Stomach smooth muscle (tissue), 2 donors: ENCODE results near the gene SAYSD1.
"Not testable (repeated sequence)": the region's sequence is repeated elsewhere in the genome, so short reads cannot be mapped to it uniquely, and the experiment has no call there.

Experiments used
- H3K27ac ChIP-seq: one replicate; pipeline ENCODE4 v1.7.0; 2013; ENCODE audit warnings: mild to moderate bottlenecking, low read length, inconsistent platforms
- H3K27me3 ChIP-seq, 2 donors: one replicate each; pipeline ENCODE4 v1.7.0; 2013; ENCODE audit warnings: low read length in 2 of 2; ENCODE audit not compliant: insufficient read depth in 2 of 2, control insufficient read depth in 1 of 2
- H3K36me3 ChIP-seq, 2 donors: one replicate each; pipeline ENCODE4 v1.7.0; 2013; ENCODE audit warnings: low read length in 2 of 2; ENCODE audit not compliant: control insufficient read depth in 2 of 2, insufficient read depth in 2 of 2
- H3K4me1 ChIP-seq: one replicate; pipeline ENCODE4 v1.7.0; 2013; ENCODE audit warnings: low read length; ENCODE audit not compliant: control insufficient read depth, insufficient read depth
- H3K4me3 ChIP-seq, 2 donors: one replicate each; pipeline ENCODE4 v1.7.0; 2013; ENCODE audit warnings: low read length in 2 of 2
- H3K9ac ChIP-seq, 2 donors: one replicate each; pipeline ENCODE4 v1.7.0; 2013; ENCODE audit warnings: low read length in 2 of 2, mild to moderate bottlenecking in 1 of 2
- H3K9me3 ChIP-seq, 2 donors: one replicate each; pipeline ENCODE4 v1.7.0; 2013; ENCODE audit warnings: low read length in 2 of 2; ENCODE audit not compliant: control insufficient read depth in 2 of 2
- donor health status: healthy.
- donor health status: Pancreatic carcinoma.

Gene SAYSD1

DNA sequence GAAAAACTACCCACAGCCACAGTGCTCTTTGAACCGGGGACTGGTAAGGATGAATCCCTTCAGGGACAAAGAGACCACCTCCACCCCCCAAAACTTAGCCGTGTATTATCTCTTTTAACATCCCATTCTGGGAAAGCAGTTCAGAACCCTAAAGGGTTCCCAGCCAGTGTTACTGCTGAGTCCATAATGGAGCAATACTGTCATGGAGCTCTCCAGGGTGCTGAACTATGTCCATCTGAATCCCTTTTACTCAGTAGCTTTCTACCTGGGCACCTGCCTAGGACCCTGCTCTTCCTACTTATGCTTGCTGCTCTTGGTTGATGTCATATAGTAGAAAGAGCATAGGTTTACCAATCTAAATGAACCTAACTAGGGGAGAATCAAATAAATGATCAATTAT, 22.3 kb upstream of the SAYSD1 start:
- H3K9me3 ChIP-seq: peaks cover 5 to 10% of the 10 kb centered on the region in 2 donors

DNA sequence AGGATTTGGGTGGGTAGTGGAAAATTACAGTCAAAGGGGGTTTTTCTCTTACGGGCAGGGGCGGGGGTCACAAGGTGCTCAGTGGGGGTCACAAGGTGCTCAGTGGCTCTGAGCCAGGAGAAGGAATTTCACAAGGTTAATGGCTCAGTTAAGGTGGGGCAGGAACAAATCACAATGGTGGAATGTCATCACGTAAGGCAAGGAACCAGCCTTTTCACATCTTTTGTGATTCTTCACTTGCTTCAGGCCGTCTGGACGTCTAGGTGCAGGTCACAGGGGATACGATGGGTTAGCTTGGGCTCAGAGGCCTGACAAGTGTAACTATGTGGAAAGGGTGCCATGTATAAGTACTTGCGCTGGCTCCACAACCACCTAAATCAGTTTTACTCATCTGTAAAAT, 21.2 kb upstream of the SAYSD1 start:
- not testable (repeated sequence) for H3K4me1 ChIP-seq, H3K9me3 ChIP-seq, H3K27ac ChIP-seq, H3K36me3 ChIP-seq, H3K9ac ChIP-seq, H3K27me3 ChIP-seq, H3K4me3 ChIP-seq

More for the DNA sequence above, 22.3 kb upstream of the SAYSD1 start:
- Histone ChIP-seq H3K9ac (no peak overlapping the region), H3K36me3 (no peaks in the 10 kb centered on the region), H3K4me3 (no peak overlapping the region), H3K27me3 (peaks cover 0 to 6% of the 10 kb centered on the region in 2 donors), H3K4me1 (no peaks in the 10 kb centered on the region), H3K27ac (no peak overlapping the region)

DNA sequence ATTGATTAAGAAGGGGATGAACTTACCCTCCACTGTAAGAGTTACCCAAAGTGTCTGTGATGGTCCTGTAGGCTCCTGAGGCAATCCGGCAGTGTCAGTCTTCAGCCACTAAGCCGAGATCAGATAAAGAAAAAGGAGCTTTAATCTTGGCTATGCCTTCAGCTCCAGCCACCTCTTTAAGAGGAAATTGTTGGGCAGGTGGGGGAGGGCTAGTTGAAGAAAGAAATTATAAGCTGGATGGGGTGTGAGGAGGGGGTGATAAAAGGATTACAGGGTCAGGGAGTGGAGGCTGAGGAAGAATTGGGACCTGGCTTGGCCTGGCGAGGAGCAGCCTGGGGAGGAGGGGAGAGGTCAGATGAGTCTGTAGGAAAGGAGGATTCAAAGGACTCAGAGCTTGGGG, 19.8 kb upstream of the SAYSD1 start:
- H3K4me3 ChIP-seq, H3K27me3 ChIP-seq, H3K36me3 ChIP-seq, H3K9ac ChIP-seq, H3K27ac ChIP-seq, H3K9me3 ChIP-seq, H3K4me1 ChIP-seq: not testable (repeated sequence)

DNA sequence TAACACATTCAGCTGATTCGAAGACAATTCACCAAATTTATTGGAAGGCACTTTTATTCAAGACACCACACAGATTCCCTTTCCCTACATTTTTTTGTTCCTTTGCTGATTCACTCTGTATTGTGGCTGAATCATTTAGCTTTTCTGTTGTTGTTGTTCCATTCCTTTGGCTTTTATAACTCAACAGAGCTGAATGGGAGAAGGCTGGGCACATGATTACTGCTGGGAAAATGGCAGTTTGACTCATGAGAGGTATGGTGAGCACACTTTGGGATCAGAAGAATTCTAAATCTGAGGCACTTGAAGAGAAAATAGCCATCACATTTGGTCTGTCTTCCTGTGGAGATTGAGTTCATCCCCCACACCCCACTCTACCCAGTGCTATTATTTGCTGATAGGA, 15.7 kb upstream of the SAYSD1 start:
- H3K9ac ChIP-seq: no peak overlapping the region
- no peaks in the 10 kb centered on the region for H3K4me1 ChIP-seq

DNA sequence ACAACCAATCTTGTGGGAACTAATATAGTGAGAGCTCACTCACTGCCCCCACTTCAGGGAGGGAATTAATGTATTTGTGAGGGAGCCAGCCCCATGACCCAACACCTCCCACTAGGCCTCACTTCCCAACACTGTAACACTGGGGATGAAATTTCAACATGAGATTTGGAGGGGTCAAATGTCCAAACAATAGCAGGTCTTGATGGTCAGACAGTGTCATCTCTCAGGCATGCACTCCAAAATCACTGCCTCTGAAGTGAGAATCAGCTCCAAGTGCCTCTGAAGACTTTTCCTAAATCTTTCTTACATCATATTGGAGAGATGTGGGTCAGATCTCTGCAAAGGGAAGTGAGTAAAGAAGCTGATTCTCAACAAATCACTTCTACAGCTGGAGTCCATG, 13.8 kb upstream of the SAYSD1 start:
- no peaks in the 10 kb centered on the region for H3K9me3 ChIP-seq
- no peaks in the 10 kb centered on the region for H3K4me1 ChIP-seq

More for the DNA sequence above, 15.7 kb upstream of the SAYSD1 start:
- no peak overlapping the region for H3K4me3 ChIP-seq
- no peak overlapping the region for H3K27ac ChIP-seq
- no peaks in the 10 kb centered on the region for H3K27me3 ChIP-seq
- no peaks in the 10 kb centered on the region for H3K36me3 ChIP-seq
- no peaks in the 10 kb centered on the region for H3K9me3 ChIP-seq

DNA sequence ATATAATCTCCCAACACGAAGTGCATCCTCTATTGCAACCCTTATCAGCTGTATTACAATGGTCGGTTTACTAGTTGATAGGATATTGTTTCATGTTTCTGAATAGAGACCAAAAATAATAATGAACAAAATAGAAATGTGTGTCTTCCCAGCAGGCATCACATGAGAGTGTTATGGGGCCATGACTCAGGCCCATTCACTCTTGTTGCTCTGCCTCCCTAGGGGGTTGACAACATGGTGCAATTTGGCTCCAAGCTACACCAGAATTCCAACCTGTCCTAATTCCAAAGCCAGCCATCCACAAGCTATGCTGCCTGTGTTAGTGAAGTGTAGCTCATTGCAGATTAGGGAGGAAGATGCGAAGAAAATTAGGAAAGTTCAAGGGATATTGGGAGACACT, 13.1 kb upstream of the SAYSD1 start:
- no peak overlapping the region for H3K9ac ChIP-seq
- no peaks in the 10 kb centered on the region for H3K36me3 ChIP-seq
- H3K9me3 ChIP-seq: no peaks in the 10 kb centered on the region
- H3K4me1 ChIP-seq: no peaks in the 10 kb centered on the region
- peaks cover 0 to 3% of the 10 kb centered on the region in 2 donors for H3K27me3 ChIP-seq
- H3K27ac ChIP-seq: no peak overlapping the region
- H3K4me3 ChIP-seq: no peak overlapping the region

More for the DNA sequence above, 13.8 kb upstream of the SAYSD1 start:
- no peak overlapping the region for H3K9ac ChIP-seq
- peaks cover 0 to 3% of the 10 kb centered on the region in 2 donors for H3K27me3 ChIP-seq
- no peak overlapping the region for H3K27ac ChIP-seq
- no peaks in the 10 kb centered on the region for H3K36me3 ChIP-seq
- H3K4me3 ChIP-seq: no peak overlapping the region

DNA sequence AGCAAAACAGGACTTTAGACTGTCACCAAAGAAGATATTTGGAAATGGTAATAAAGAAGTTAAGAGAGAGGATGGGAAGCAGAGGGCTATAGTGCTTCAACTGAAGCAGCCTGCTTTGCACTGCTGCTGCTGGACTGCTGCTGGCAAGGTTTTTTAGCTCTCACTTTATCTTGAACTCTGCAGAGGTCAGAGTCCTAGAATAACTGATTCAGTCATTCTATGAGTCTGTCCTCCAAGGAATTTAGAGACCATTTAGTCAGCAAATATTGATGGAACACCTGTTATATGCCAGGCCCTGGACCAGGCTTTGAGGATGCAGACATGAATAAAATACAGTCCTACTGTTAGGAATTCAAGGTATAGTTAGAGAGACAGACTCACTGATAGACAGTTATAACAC, 9.1 kb upstream of the SAYSD1 start:
- no peaks in the 10 kb centered on the region for H3K36me3 ChIP-seq
- H3K4me3 ChIP-seq: no peak overlapping the region
- H3K4me1 ChIP-seq: no peaks in the 10 kb centered on the region
- H3K9me3 ChIP-seq: no peaks in the 10 kb centered on the region
- no peak overlapping the region for H3K9ac ChIP-seq
- H3K27ac ChIP-seq: no peak overlapping the region
- H3K27me3 ChIP-seq: peaks cover 0 to 3% of the 10 kb centered on the region in 2 donors

DNA sequence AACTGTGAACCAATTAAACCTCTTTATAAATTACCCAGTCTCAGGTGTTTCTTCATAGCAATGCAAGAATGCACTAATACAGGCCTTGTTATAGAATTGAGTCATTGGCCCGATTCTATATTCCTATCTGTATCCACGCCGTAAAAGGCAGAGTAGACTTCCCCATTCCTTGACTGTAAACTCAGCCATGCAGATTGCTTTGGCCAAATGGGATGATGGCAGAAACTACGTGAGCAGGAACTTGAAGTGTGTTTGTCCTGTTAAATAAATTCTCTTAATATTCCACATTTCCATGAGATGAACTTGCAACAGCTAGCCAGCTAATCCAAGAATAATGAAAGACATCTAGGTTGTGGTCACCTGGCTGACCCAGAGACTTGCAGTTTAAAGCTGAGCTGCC, 3.9 kb upstream of the SAYSD1 start:
- H3K9me3 ChIP-seq: no peaks in the 10 kb centered on the region
- no peaks in the 10 kb centered on the region for H3K27me3 ChIP-seq
- no peak overlapping the region for H3K4me3 ChIP-seq
- no peak overlapping the region for H3K27ac ChIP-seq
- H3K9ac ChIP-seq: no peak overlapping the region
- H3K36me3 ChIP-seq: no peaks in the 10 kb centered on the region
- peaks cover 9% of the 10 kb centered on the region for H3K4me1 ChIP-seq

DNA sequence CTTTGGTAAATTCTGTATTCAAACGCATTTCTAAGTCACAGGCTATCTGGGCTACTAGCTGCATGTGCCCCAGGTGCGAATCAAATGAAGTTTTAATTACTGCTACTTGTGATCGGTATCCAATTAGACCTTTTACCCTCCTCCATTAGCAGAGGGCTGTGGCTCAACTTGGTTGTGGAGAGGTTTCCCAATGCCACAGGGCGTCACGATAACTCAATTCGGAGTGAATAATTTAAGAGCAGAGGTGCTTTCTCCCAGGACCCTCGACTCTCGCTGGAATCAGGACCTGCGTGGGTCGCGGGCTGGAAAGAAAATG, 640 bp downstream of the SAYSD1 start:
- peak overlapping the region; percentile 70 to 90 for H3K9ac ChIP-seq
- H3K36me3 ChIP-seq: peaks cover 4 to 5% of the 10 kb centered on the region in 2 donors
- no peaks in the 10 kb centered on the region for H3K9me3 ChIP-seq
- H3K4me3 ChIP-seq: peak overlapping the region; percentile 83 to 95
- H3K27me3 ChIP-seq: no peaks in the 10 kb centered on the region
- peaks cover 9% of the 10 kb centered on the region for H3K4me1 ChIP-seq
- H3K27ac ChIP-seq: peak overlapping the region; percentile 88

DNA sequence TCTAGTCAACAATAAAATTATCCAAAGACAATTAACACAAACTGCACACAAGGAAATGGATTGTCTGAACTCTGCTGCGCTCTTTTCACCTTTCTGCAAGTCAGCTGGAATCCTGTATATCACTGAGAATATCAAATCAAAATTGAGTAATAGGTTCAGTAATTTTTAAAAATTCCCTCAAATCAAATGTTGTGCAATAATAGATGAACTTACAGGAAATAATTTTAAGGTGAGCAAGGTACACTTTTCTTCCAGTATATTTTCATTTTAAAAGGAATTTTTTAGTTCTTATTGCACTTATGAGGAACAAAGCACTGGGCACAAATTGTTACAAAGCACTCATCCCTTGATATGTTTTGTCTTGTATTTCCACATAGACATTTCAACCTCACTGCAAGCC, 1.2 kb downstream of the SAYSD1 start:
- peaks cover 9% of the 10 kb centered on the region for H3K4me1 ChIP-seq
- no peaks in the 10 kb centered on the region for H3K9me3 ChIP-seq
- no peaks in the 10 kb centered on the region for H3K27me3 ChIP-seq
- H3K4me3 ChIP-seq: peak overlapping the region; percentile 83 to 95
- H3K9ac ChIP-seq: peak overlapping the region in 1 of 2 donors; percentile 70
- H3K27ac ChIP-seq: no peak overlapping the region
- peaks cover 4 to 5% of the 10 kb centered on the region in 2 donors for H3K36me3 ChIP-seq

DNA sequence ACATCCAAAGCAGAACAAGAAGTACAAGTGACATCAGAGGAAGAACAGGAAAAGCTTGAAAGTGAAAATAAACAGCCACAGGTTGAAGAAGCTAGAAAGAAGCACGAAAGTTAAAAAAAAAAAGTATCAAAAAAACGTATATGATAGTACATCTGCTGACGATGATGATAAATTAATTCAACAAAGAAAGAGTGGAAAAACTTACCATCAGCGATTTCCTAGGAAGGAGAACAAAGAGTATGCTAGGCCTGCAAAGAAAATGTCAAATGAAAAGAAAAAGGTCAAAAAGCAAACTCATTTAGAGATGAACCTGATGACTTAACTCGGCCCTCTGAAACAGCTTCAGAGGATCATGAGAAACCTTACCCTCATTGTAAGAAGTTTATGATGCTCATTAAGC, 3.7 kb downstream of the SAYSD1 start:
- H3K27me3 ChIP-seq: no peaks in the 10 kb centered on the region
- no peaks in the 10 kb centered on the region for H3K9me3 ChIP-seq
- peaks cover 4 to 5% of the 10 kb centered on the region in 2 donors for H3K36me3 ChIP-seq
- no peak overlapping the region for H3K9ac ChIP-seq
- H3K4me1 ChIP-seq: peaks cover 9% of the 10 kb centered on the region
- no peak overlapping the region for H3K27ac ChIP-seq
- H3K4me3 ChIP-seq: no peak overlapping the region
